HEK293T (cell line): ENCODE measurements around the gene AMN.

Experiments used
- ARNT ChIP-seq: fragments of 450-650 bp; IDR thresholded peaks from 2 replicates; pipeline ENCODE4 v1.6.1; 2017; ENCODE audit warnings: mild to moderate bottlenecking
- BHLHE40 ChIP-seq: fragments of 450-650 bp; IDR thresholded peaks from 2 replicates; pipeline ENCODE4 v1.6.1; 2016; ENCODE audit warnings: mild to moderate bottlenecking, moderate library complexity, borderline replicate concordance
- ELF4 ChIP-seq: fragments of 450-650 bp; IDR thresholded peaks from 2 replicates; pipeline ENCODE4 v1.6.1; 2017; ENCODE audit warnings: antibody characterized with exemption
- FOXK2 ChIP-seq: fragments of 450-650 bp; IDR thresholded peaks from 2 replicates; pipeline ENCODE4 v1.6.1; 2016; ENCODE audit warnings: mild to moderate bottlenecking
- FOXM1 ChIP-seq: fragments of 450-650 bp; IDR thresholded peaks from 2 replicates; pipeline ENCODE4 v1.6.1; 2017; ENCODE audit warnings: mild to moderate bottlenecking, borderline replicate concordance
- HDGF ChIP-seq: fragments of 450-650 bp; IDR thresholded peaks from 2 replicates; pipeline ENCODE4 v1.6.1; 2017; ENCODE audit warnings: antibody characterized with exemption, borderline replicate concordance
- LEF1 ChIP-seq: fragments of 450-650 bp; IDR thresholded peaks from 2 replicates; pipeline ENCODE4 v1.6.1; 2017; ENCODE audit warnings: mild to moderate bottlenecking, borderline replicate concordance
- NFRKB ChIP-seq: fragments of 450-650 bp; IDR thresholded peaks from 2 replicates; pipeline ENCODE4 v1.6.1; 2016; ENCODE audit warnings: mild to moderate bottlenecking, moderate library complexity
- SP1 ChIP-seq: fragments of 450-650 bp; IDR thresholded peaks from 2 replicates; pipeline ENCODE4 v1.6.1; 2017
- SUZ12 ChIP-seq: fragments of 450-650 bp; IDR thresholded peaks from 2 replicates; pipeline ENCODE4 v1.6.1; 2016; ENCODE audit warnings: mild to moderate bottlenecking
- TARDBP ChIP-seq: fragments of 450-650 bp; IDR thresholded peaks from 2 replicates; pipeline ENCODE4 v1.6.1; 2016
- ZNF384 ChIP-seq: fragments of 450-650 bp; IDR thresholded peaks from 2 replicates; pipeline ENCODE4 v1.6.1; 2016
- TF ChIP-seq, protein P1 (sequence below): fragments of 450-650 bp; IDR thresholded peaks from 2 replicates; pipeline ENCODE4 v1.6.1; 2016

- TF ChIP-seq SUZ12 (no peak), NFRKB (no peak), FOXK2 (no peak), BHLHE40 (no peak), ELF4 (no peak), SP1 (no peak), TARDBP (no peak), HDGF (no peak), ZNF384 (no peak), LEF1 (no peak), ARNT (no peak), FOXM1 (no peak)
- TF ChIP-seq, protein P1, sequence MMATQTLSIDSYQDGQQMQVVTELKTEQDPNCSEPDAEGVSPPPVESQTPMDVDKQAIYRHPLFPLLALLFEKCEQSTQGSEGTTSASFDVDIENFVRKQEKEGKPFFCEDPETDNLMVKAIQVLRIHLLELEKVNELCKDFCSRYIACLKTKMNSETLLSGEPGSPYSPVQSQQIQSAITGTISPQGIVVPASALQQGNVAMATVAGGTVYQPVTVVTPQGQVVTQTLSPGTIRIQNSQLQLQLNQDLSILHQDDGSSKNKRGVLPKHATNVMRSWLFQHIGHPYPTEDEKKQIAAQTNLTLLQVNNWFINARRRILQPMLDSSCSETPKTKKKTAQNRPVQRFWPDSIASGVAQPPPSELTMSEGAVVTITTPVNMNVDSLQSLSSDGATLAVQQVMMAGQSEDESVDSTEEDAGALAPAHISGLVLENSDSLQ, result no peak
Observed at GRCh38 chr14:102927878-102928411, 5.5 kb downstream of the AMN start.
